Activated T-cell treated with anti-CD3 and anti-CD28 coated beads, Interleukin-2, amount 50 U/mL, for 48 hours (primary cell): ENCODE data around the gene TMEM45A.
"Not testable (repeated sequence)": the region's sequence is repeated elsewhere in the genome, so short reads cannot be mapped to it uniquely, and the experiment has no call there.

ENCODE experiments used
- DNase-seq, 2 experiments: peaks; one replicate each; pipeline ENCODE4 v3.0.0-alpha.2; 2020

The TMEM45A gene

GRCh38 chr3:100536093-100536492 lies 43.7 kb downstream of the TMEM45A start:
- DNase-seq: no peak

- no peak for DNase-seq
Measured at GRCh38 chr3:100537646-100538338, 45.4 kb downstream of the TMEM45A start.

DNA sequence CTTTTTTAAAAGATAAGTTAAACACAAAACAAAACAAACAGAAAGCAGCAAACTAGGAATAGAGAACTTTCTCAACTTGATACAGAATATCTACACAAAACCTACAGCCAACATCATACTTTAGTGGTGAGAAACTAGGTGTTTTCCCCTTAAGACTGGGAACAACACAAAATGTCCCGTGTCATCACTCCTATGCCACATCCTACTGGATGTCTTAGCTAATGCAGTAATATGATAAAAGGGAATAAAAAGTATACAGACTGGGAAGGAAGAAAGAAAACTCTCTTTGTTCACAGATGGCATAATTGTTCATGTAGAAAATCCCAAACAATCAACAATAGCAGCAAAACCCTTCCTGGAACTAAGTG lies 45.9 kb downstream of the TMEM45A start:
- DNase-seq: no peak

DNA sequence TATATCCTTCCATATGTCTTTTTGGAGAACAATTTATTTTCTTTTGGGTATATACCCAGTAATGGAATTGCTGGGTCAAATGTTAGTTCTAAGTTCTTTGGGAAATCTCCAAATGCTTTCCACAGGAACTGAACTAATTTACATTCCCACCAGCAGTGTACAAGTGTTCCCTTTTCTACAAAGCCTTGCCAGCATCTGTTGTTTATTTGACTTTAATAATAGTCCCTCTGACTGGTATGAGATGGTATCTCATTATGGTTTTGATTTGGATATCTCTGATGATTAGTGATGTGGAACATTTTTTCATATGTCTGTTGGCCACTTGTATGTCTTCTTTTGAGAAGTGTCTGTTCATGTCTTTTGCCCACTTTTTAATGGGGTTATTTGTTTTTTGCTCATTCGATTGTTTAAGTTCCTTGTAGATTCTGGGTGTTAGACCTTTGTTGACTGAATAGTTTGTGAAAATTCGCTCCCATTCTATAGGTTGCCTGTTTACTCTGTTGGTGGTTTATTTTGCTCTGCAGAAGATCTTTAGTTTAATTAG lies 48.4 kb downstream of the TMEM45A start:
- no peak for DNase-seq

DNA sequence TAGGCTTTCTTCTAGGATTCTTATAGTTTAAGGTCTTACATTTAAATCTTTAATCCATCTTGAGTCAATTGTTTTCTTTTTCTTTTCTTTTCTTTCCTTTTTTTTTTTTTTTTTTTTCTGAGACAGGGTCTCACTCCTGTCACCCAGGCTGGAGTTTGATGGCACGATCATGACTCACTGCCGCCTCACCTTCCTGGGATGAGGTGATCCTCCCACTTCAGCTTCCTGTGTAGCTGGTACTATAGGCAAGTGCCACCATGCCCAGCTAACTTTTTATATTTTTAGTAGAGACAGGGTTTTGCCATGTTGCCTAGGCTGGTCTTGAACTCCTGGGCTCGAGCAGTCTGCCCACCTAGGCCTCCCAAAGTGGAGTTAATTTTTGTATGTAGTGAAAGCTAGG lies 49.0 kb downstream of the TMEM45A start:
- not testable (repeated sequence) for DNase-seq

DNA sequence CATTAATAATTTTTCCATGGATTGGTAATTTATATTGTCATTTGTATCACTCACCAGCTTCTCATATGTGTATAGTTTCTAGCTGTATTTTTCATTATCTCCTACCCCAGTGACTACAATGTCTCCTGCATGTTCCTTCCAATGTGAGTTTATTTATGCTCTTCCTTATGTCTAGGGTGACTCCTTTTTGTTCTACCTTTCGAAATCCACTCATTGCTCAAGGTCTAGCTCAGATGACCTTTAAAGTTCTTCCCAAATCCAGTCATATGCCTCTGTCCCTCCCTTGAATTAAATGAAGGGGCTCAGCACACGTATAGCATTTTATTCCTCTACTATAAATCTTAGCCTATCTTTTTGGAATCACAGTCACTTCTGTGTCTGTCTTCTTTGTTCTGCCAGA lies 53.0 kb downstream of the TMEM45A start:
- no peak for DNase-seq

DNA sequence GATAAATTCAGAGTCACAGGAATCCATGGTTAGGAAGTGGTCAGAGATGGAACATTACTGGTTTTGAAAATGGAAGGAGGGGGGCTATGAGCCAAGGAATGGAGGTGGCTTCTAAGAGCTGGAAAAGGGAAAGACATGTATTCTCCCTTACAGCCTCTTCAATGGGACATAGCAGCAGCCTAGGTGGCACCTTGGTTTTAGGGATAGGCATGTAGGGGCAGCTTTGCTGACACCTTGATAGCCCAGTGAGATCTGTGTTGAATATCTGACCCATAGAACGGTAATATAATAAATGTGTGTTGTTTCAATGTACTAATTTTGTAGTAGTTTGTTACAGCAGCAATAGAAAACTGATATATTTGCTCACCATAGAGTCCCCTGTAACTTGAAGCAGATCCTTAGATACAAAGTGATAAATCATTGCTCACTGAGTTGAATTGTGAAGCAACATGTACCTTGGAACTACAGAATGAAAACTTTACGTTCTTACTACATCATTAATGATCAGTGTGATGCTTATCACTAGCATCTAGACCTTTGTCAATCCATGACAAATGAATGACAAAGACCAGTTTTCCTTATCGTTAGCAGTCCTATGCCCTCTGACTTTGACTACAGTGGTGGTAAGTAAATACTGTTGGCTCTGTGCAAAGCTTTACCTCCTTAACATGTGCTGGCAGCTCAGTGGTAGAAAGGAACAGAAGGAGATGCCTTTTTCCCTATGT lies 53.8 kb downstream of the TMEM45A start:
- no peak for DNase-seq

GRCh38 chr3:100548053-100548452 lies 55.6 kb downstream of the TMEM45A start:
- no peak for DNase-seq

DNA sequence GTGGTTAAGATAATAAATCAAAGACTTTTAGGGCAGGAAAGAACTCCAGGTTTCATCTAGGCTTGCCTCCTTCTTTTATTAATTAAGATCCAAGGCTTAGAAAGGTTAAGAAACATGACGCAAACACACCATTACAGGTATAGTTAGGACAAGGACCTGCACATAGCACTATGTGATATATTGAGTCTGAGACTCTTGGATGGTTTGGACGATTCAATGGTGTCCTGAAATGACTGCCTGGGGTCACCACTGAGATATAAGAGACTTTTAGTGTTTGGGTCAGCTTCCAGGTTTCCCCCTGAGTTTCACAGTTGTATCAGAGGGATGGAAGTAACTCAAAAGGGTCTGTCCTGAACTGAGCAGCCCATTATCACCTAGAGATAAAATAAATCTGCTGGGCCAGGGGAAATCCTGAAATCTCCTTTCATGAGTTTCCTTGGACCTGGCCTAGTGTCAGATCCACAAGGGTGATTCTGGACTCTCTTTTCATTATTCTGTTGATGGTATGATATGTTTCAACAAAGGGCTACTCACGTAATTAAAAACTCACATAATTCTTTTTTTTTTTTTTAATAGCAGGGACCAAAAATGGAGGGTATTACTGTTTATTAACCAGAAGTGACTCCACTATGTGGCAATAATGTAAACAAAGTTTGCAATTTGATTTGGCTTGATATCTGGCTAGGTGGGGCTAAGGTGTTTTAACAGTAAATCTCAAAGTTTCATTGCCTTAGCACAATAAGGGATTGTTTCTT lies 61.4 kb downstream of the TMEM45A start:
- DNase-seq: no peak

DNA sequence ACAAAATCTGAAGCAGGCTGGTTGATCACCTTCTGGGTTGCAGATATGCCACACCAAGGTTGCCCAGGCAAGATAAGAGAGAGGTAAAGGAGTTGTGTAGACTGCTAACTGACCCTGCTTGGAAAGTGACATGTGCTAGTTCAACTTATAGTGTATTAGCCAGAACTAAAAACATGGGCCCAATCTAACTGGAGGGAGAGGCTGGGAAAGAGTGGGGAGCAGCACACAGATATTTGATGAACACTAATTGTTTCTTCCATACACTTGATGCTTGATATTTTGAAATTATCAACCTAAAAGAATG lies 61.9 kb downstream of the TMEM45A start:
- DNase-seq: no peak

DNA sequence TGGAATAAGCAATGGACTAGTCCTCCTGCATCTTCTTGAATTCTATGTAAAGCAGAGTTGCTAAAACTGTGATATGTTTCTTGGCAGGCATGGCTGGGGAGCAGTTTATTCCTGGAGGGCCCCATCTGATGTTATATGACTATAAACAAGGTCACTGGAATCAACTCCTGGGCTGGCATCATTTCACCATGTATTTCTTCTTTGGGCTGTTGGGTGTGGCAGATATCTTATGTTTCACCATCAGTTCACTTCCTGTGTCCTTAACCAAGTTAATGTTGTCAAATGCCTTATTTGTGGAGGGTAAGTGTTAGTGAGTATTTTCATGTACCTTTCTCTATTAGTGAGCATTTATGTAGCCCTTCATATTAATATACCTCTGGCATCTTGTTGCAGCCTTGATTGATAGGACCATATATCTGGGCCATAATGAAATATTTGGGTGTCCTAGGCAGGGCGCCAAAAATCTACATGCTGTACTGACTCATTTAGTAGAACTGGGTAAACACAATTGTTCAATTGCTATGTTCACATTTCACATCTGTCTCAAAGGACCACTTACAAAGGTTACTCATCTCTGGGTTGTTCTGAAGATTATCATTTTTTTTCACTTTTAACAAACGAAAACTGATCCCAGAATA lies 64.4 kb downstream of the TMEM45A start:
- DNase-seq: no peak

DNA sequence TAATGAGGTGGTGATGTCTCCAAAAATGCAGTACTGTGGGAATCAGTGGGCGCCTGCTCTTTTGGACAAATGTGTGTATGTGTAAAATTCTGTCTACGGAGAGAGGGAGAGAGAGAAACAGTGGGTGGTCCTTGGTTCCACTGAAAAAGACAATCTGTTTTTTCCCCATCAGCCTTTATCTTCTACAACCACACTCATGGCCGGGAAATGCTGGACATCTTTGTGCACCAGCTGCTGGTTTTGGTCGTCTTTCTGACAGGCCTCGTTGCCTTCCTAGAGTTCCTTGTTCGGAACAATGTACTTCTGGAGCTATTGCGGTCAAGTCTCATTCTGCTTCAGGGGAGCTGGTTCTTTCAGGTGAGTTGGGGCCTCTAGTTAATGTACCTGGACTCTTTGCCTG lies 65.8 kb downstream of the TMEM45A start:
- DNase-seq: no peak

GRCh38 chr3:100560426-100560825 lies 68.0 kb downstream of the TMEM45A start:
- no peak for DNase-seq

DNA sequence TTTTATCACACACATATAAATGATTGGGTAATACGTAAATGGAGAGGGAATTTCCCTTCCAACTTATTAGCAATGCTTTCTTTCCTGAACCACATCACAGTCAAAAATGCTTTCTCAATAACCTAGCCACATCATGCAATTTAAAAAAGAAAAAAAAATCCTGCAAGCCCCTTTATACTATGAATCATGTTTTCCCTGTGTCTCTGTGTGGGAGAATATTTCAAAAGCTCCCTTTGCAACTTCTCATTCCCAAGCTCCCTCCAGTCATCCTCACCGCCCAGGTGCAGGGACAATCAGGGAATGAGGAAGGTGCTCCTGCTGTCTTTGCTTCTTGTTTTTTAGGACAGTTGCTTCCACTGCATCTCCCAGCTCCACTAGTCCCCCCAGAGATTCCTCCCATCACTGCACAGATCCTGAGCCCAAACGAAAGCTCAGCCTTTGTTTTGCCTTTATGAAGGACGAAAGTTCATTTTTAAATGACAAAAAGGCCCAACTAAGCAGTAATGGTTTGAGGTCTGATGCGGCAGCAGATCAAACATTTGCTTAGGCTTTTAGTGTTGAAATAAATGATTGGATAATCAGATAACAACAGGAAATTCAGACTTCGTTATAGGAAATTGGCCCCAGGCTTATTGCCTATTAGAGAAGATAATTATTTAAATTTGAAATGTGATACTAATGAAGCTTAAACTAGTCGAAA lies 69.2 kb downstream of the TMEM45A start:
- DNase-seq: no peak

- no peak for DNase-seq
Measured at GRCh38 chr3:100562224-100562857, 69.9 kb downstream of the TMEM45A start.

GRCh38 chr3:100563228-100563627 lies 70.8 kb downstream of the TMEM45A start:
- DNase-seq: no peak

- DNase-seq: no peak
Measured at GRCh38 chr3:100563652-100564211, 71.3 kb downstream of the TMEM45A start.

DNA sequence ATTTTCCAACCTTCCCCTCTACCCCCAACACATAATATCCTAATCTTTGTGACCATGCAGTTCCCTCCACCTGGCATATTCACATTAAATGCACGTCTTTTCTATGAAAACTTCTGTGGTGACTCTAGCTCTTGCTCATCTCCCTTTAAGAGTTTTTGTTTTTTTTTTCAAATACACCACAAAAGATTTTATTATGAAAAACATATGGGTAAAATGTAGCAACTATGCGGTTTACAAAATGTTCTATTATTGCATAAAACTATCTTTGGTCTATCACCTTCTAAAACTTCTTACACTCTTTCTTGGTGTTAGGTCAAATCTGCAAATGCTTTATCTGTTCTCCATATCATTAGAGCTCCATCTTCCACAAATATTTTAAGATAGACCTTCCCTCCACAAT lies 78.4 kb downstream of the TMEM45A start:
- no peak for DNase-seq

DNA sequence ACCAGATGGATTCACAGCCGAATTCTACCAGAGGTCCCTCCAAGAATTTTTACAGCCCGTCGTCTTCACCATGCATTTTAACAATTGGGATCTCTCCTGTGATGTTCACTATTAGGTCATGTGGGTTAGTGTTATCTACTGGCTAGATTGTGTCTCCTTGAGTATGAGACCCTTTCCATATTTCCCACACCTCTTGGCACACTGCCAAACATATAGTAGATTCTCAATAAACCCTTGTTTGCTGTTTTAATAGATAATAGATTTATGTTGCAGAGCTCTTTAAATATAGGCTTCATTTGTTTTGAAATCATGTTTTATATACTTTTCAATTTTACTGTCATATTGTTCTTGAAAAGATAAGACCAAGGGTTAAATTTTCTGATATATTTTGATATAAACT lies 82.1 kb downstream of the TMEM45A start:
- DNase-seq: no peak

DNA sequence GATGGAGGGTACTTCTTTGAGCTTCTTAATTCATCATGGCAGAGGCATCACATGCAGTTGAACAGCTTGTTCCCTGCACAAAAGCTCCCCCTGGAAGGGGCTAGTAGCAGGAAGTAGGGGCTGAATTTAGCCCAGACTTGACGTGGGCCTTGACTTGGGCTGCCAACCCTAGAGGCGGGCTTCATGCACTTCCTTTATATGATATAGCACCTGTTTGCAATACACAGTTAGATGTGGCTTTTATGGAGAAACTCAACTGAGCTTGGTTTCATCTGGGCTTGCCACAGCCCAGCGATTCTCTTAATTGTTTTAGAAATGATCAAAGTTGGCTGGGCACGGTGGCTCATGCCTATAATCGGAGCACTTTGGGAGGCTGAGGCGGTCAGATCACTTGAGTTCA lies 83.3 kb downstream of the TMEM45A start:
- DNase-seq: no peak

GRCh38 chr3:100577382-100578008 lies 85.1 kb downstream of the TMEM45A start:
- DNase-seq: no peak
